OCI-LY1 (cell line): ENCODE data around the gene AMDHD2.

Experiments used
- H2AFZ ChIP-seq: fragments of 200-600 bp; sonication (generic), shearing (Covaris generic); 2 replicates; pipeline ENCODE4 v1.6.0; 2014; ENCODE audit warnings: antibody characterized with exemption, mild to moderate bottlenecking, low read length
- H3F3A ChIP-seq: fragments of 200-600 bp; sonication (generic), shearing (Covaris generic); 2 replicates; pipeline ENCODE4 v1.6.0; 2014; ENCODE audit warnings: mild to moderate bottlenecking, antibody characterized with exemption, low read length, moderate library complexity; ENCODE audit not compliant: insufficient read depth
- H3K27ac ChIP-seq: fragments of 200-600 bp; sonication (generic); 2 replicates; pipeline ENCODE4 v1.5.1; 2014; ENCODE audit warnings: low read length, mixed run types, mild to moderate bottlenecking, low read depth; ENCODE audit not compliant: poor library complexity, severe bottlenecking
- H3K27me3 ChIP-seq: fragments of 200-600 bp; sonication (generic); 2 replicates; pipeline ENCODE4 v1.6.0; 2014; ENCODE audit warnings: antibody characterized with exemption, mild to moderate bottlenecking, low read length, moderate library complexity; ENCODE audit not compliant: insufficient read depth
- H3K36me3 ChIP-seq: fragments of 200-600 bp; sonication (generic); 2 replicates; pipeline ENCODE4 v1.6.1; 2014; ENCODE audit warnings: mild to moderate bottlenecking, antibody characterized with exemption, low read length, moderate library complexity, mixed read lengths; ENCODE audit not compliant: insufficient read depth
- H3K4me1 ChIP-seq: fragments of 200-600 bp; sonication (generic); 2 replicates; pipeline ENCODE4 v1.5.1; 2014; ENCODE audit warnings: mild to moderate bottlenecking, low read length, moderate library complexity; ENCODE audit not compliant: insufficient read depth, severe bottlenecking
- H3K4me2 ChIP-seq: fragments of 200-600 bp; sonication (generic), shearing (Covaris generic); 2 replicates; pipeline ENCODE4 v1.6.1; 2014; ENCODE audit warnings: low read length
- H3K4me3 ChIP-seq: fragments of 200-600 bp; sonication (generic); 2 replicates; pipeline ENCODE4 v1.5.1; 2014; ENCODE audit warnings: low read length, low read depth, mild to moderate bottlenecking, mixed read lengths; ENCODE audit not compliant: poor library complexity, severe bottlenecking
- H3K79me2 ChIP-seq: fragments of 200-600 bp; shearing (Covaris generic); 2 replicates; pipeline ENCODE4 v1.6.1; 2016; ENCODE audit warnings: mixed run types, low read length, mixed read lengths; ENCODE audit not compliant: insufficient read depth
- H3K9ac ChIP-seq: fragments of 200-600 bp; sonication (generic), shearing (Covaris generic); 2 replicates; pipeline ENCODE4 v1.6.1; 2014; ENCODE audit warnings: mild to moderate bottlenecking, low read length, mixed read lengths
- H3K9me2 ChIP-seq: fragments of 200-600 bp; sonication (generic), shearing (Covaris generic); 2 replicates; pipeline ENCODE4 v1.6.1; 2014; ENCODE audit warnings: low read depth, mild to moderate bottlenecking, low read length, mixed read lengths
- H3K9me3 ChIP-seq: fragments of 200-600 bp; shearing (Covaris generic); 2 replicates; pipeline ENCODE4 v1.6.1; 2014; ENCODE audit warnings: low read length, mixed read lengths
- H4K20me1 ChIP-seq: fragments of 200-600 bp; sonication (generic), shearing (Covaris generic); 2 replicates; pipeline ENCODE4 v1.6.0; 2016; ENCODE audit warnings: mild to moderate bottlenecking, low read length; ENCODE audit not compliant: insufficient read depth
- CTCF ChIP-seq: fragments of 200-600 bp; sonication (generic), shearing (Covaris generic); IDR thresholded peaks from 2 replicates; pipeline ENCODE4 v1.5.1; 2017; ENCODE audit warnings: mild to moderate bottlenecking, antibody characterized with exemption, low read length, moderate library complexity, mixed read lengths
- EZH2 ChIP-seq: fragments of 200-600 bp; sonication (generic), shearing (Covaris generic); IDR thresholded peaks from 2 replicates; pipeline ENCODE4 v1.8.0; 2017; ENCODE audit warnings: borderline replicate concordance, mixed run types, mild to moderate bottlenecking, antibody characterized with exemption, low read length, moderate library complexity, mixed read lengths

Gene AMDHD2

GRCh38 chr16:2489581-2489980 lies 30.6 kb upstream of the AMDHD2 start:
- Histone ChIP-seq H3K27me3 (no peaks in the 10 kb centered on the region; the same call in 1 of the 2 replicates), H3K4me3 (no peak overlapping the region), H3K36me3 (no peaks in the 10 kb centered on the region), H3K79me2 (no peaks in the 10 kb centered on the region), H3K4me2 (no peak overlapping the region), H3K9me3 (no peaks in the 10 kb centered on the region), H3K4me1 (peaks cover 8% of the 10 kb centered on the region), H3K27ac (no peak overlapping the region), H3K9ac (no peak overlapping the region), H3K9me2 (no peaks in the 10 kb centered on the region), H3F3A (no peaks in the 10 kb centered on the region), H2AFZ (no peak overlapping the region), H4K20me1 (no peaks in the 10 kb centered on the region)
- TF ChIP-seq CTCF (no peak), EZH2 (no peak)

GRCh38 chr16:2490190-2491105 lies 29.7 kb upstream of the AMDHD2 start:
- Histone ChIP-seq H3K9ac (no peak overlapping the region), H3K9me2 (no peaks in the 10 kb centered on the region), H2AFZ (no peak overlapping the region), H3K4me1 (peaks cover 8% of the 10 kb centered on the region), H4K20me1 (no peaks in the 10 kb centered on the region), H3K4me3 (no peak overlapping the region), H3K9me3 (no peaks in the 10 kb centered on the region), H3K27ac (no peak overlapping the region), H3K27me3 (no peaks in the 10 kb centered on the region), H3K4me2 (no peak overlapping the region), H3F3A (no peaks in the 10 kb centered on the region), H3K36me3 (no peaks in the 10 kb centered on the region), H3K79me2 (no peaks in the 10 kb centered on the region)
- TF ChIP-seq EZH2 = no peak
- TF ChIP-seq CTCF = no peak

- no peaks in the 10 kb centered on the region for H3F3A ChIP-seq
- no peaks in the 10 kb centered on the region for H3K36me3 ChIP-seq
- no peaks in the 10 kb centered on the region for H3K27me3 ChIP-seq
- no peak overlapping the region for H3K27ac ChIP-seq
- no peak overlapping the region for H3K9ac ChIP-seq
- H3K79me2 ChIP-seq = no peaks in the 10 kb centered on the region
- no peaks in the 10 kb centered on the region for H3K9me2 ChIP-seq
- H3K4me2 ChIP-seq = no peak overlapping the region
- no peaks in the 10 kb centered on the region for H3K9me3 ChIP-seq
- H2AFZ ChIP-seq = no peak overlapping the region
- TF ChIP-seq CTCF (no peak), EZH2 (no peak)
- peaks cover 1% of the 10 kb centered on the region for H3K4me1 ChIP-seq
- H4K20me1 ChIP-seq = no peaks in the 10 kb centered on the region
- no peak overlapping the region for H3K4me3 ChIP-seq
Measured at GRCh38 chr16:2492292-2492691, 27.9 kb upstream of the AMDHD2 start.
